ENCODE results near the gene IDI2.
"Not testable (repeated sequence)": the region's sequence is repeated elsewhere in the genome, so short reads cannot be mapped to it uniquely, and the experiment has no call there.

Gene IDI2

GRCh38 chr10:1025683-1026082, at the start of gene IDI2:
Gene IDI2 (minus strand): TSS chr10:1025859. CDS start chr10:1024723, 1,136 bp downstream.
- no peak for DNase-seq (ENCODE audit: low read depth, low spot score)

- no peak for DNase-seq (ENCODE audit: low read depth, low spot score)
Measured at GRCh38 chr10:1074748-1075308, 49.2 kb upstream of the IDI2 start.

- no peak for DNase-seq (ENCODE audit: low read depth, low spot score)
Measured at GRCh38 chr10:1074052-1074747, 48.5 kb upstream of the IDI2 start.

GRCh38 chr10:1070919-1071318, 45.3 kb upstream of the IDI2 start:
- no peak for DNase-seq (ENCODE audit: low read depth, low spot score)

- no peak for DNase-seq (ENCODE audit: low read depth, low spot score)
Measured at GRCh38 chr10:1068380-1069361, 43.0 kb upstream of the IDI2 start.

- DNase-seq (ENCODE audit: low read depth, low spot score): not testable (repeated sequence)
Measured at GRCh38 chr10:1066734-1067133, 41.1 kb upstream of the IDI2 start.

GRCh38 chr10:1064964-1065247, 39.2 kb upstream of the IDI2 start:
- no peak for DNase-seq (ENCODE audit: low read depth, low spot score)

GRCh38 chr10:1063232-1063865, 37.7 kb upstream of the IDI2 start:
- no peak for DNase-seq (ENCODE audit: low read depth, low spot score)

GRCh38 chr10:1061930-1062774, 36.5 kb upstream of the IDI2 start:
- peak; percentile 61 for DNase-seq (ENCODE audit: low read depth, low spot score)

GRCh38 chr10:1059902-1060301, 34.2 kb upstream of the IDI2 start:
- DNase-seq (ENCODE audit: low read depth, low spot score): no peak

- DNase-seq (ENCODE audit: low read depth, low spot score): no peak
Measured at GRCh38 chr10:1058017-1058416, 32.4 kb upstream of the IDI2 start.

GRCh38 chr10:1057106-1057657, 31.5 kb upstream of the IDI2 start:
- peak; percentile 28 for DNase-seq (ENCODE audit: low read depth, low spot score)

- DNase-seq (ENCODE audit: low read depth, low spot score): peak; percentile 92
Measured at GRCh38 chr10:1056326-1057105, 30.9 kb upstream of the IDI2 start, which contains the start of gene WDR37. Gene WDR37 (plus strand): TSS chr10:1056385. CDS start chr10:1072156, 15,771 bp downstream.

- no peak for DNase-seq (ENCODE audit: low read depth, low spot score)
Measured at GRCh38 chr10:1054684-1055083, 29.0 kb upstream of the IDI2 start.

GRCh38 chr10:1050554-1050953, 24.9 kb upstream of the IDI2 start:
- DNase-seq (ENCODE audit: low read depth, low spot score): no peak

GRCh38 chr10:1050145-1050544, 24.5 kb upstream of the IDI2 start:
- DNase-seq (ENCODE audit: low read depth, low spot score): peak; percentile 15

- DNase-seq (ENCODE audit: low read depth, low spot score): no peak
Measured at GRCh38 chr10:1049425-1049958, 23.8 kb upstream of the IDI2 start.

GRCh38 chr10:1048732-1049424, 23.2 kb upstream of the IDI2 start, which contains the start of gene IDI1:
Gene IDI1 (minus strand): TSS chr10:1049119. CDS start chr10:1049003, 116 bp downstream.
- DNase-seq (ENCODE audit: low read depth, low spot score): peak; percentile 99

- no peak for DNase-seq (ENCODE audit: low read depth, low spot score)
Measured at GRCh38 chr10:1048349-1048731, 22.7 kb upstream of the IDI2 start.

All from astrocyte of the hippocampus (primary cell).